Neural progenitor cell (in vitro differentiated cells): ENCODE data around the gene LIN28A. TPM values are rescaled to one million over a fixed set of nuclear protein-coding genes. Genes with fewer than 3 reads are reported as not detected.

Source experiments
- DNase-seq: peaks from one replicate; pipeline ENCODE4 v3.0.0-alpha.2; 2016; ENCODE audit warnings: low spot score
- H2AFZ ChIP-seq: fragments of 200-600 bp; sonication (generic); replicated peaks from 2 replicates; pipeline ENCODE4 v1.6.1; 2016; ENCODE audit warnings: antibody characterized with exemption
- H3F3A ChIP-seq: fragments of 200-600 bp; sonication (generic); 2 replicates; pipeline ENCODE4 v1.6.1; 2016; ENCODE audit warnings: antibody characterized with exemption, low read depth
- H3K27ac ChIP-seq: fragments of 200-600 bp; sonication (generic); 2 replicates; pipeline ENCODE4 v1.5.1; 2016; ENCODE audit warnings: mild to moderate bottlenecking
- H3K27me3 ChIP-seq: fragments of 200-600 bp; sonication (generic); 2 replicates; pipeline ENCODE4 v1.6.1; 2016; ENCODE audit warnings: mild to moderate bottlenecking, moderate library complexity
- H3K36me3 ChIP-seq: fragments of 200-600 bp; sonication (generic); 2 replicates; pipeline ENCODE4 v1.5.1; 2016
- H3K4me1 ChIP-seq: fragments of 200-600 bp; sonication (generic); 2 replicates; pipeline ENCODE4 v1.6.1; 2016; ENCODE audit warnings: mixed run types
- H3K4me2 ChIP-seq: fragments of 200-600 bp; sonication (generic); 2 replicates; pipeline ENCODE4 v1.6.1; 2016
- H3K4me3 ChIP-seq: fragments of 200-600 bp; sonication (generic); 2 replicates; pipeline ENCODE4 v1.5.1; 2016
- H3K79me2 ChIP-seq: fragments of 200-600 bp; sonication (generic); 2 replicates; pipeline ENCODE4 v1.6.1; 2016; ENCODE audit warnings: low read depth
- H3K9ac ChIP-seq: fragments of 200-600 bp; sonication (generic); 2 replicates; pipeline ENCODE4 v1.6.1; 2016
- H3K9me3 ChIP-seq: fragments of 200-600 bp; sonication (generic); 2 replicates; pipeline ENCODE4 v1.5.1; 2016; ENCODE audit warnings: low read depth
- H4K20me1 ChIP-seq: fragments of 200-600 bp; sonication (generic); 2 replicates; pipeline ENCODE4 v1.6.1; 2016; ENCODE audit warnings: low read depth
- H3K27ac Mint-ChIP-seq: 3 replicates; pipeline ENCODE4 v1.8.0; 2021; ENCODE audit warnings: mixed read lengths
- H3K27me3 Mint-ChIP-seq: 2 replicates; pipeline ENCODE4 v1.8.0; 2022; ENCODE audit warnings: low read depth, mild to moderate bottlenecking, inconsistent platforms, moderate library complexity, mixed read lengths; ENCODE audit not compliant: insufficient read depth
- H3K36me3 Mint-ChIP-seq: 3 replicates; pipeline ENCODE4 v1.8.0; 2021; ENCODE audit warnings: mixed read lengths
- H3K4me1 Mint-ChIP-seq: 3 replicates; pipeline ENCODE4 v1.8.0; 2021; ENCODE audit warnings: mixed read lengths
- H3K4me3 Mint-ChIP-seq: 3 replicates; pipeline ENCODE4 v1.8.0; 2021; ENCODE audit warnings: mild to moderate bottlenecking, moderate library complexity, mixed read lengths
- H3K9me3 Mint-ChIP-seq: 3 replicates; pipeline ENCODE4 v1.8.0; 2020; ENCODE audit warnings: mixed read lengths
- EZH2 ChIP-seq: fragments of 200-600 bp; sonication (generic); IDR thresholded peaks from 2 replicates; pipeline ENCODE4 v1.6.1; 2017; ENCODE audit warnings: antibody characterized with exemption, mild to moderate bottlenecking, moderate library complexity
- EZH2phosphoT487 ChIP-seq: fragments of 200-600 bp; sonication (generic); IDR thresholded peaks from 2 replicates; pipeline ENCODE4 v1.6.1; 2017; ENCODE audit warnings: antibody characterized with exemption
- total RNA-seq: library from RNA; depleted of rRNA; stranded (reverse); fragments of >200 nt; gene quantifications from 2 replicates; pipeline ENCODE4 v1.2.3, GENCODE V29; 2015; ENCODE audit warnings: low replicate concordance
- TF ChIP-seq, protein P1 (sequence below): fragments of 200-600 bp; sonication (generic); IDR thresholded peaks from 2 replicates; pipeline ENCODE4 v1.5.1; 2017; ENCODE audit warnings: antibody characterized with exemption, mild to moderate bottlenecking

Gene LIN28A
- total RNA-seq, 1 donor from 2014 or later, result 1,384 TPM

DNA sequence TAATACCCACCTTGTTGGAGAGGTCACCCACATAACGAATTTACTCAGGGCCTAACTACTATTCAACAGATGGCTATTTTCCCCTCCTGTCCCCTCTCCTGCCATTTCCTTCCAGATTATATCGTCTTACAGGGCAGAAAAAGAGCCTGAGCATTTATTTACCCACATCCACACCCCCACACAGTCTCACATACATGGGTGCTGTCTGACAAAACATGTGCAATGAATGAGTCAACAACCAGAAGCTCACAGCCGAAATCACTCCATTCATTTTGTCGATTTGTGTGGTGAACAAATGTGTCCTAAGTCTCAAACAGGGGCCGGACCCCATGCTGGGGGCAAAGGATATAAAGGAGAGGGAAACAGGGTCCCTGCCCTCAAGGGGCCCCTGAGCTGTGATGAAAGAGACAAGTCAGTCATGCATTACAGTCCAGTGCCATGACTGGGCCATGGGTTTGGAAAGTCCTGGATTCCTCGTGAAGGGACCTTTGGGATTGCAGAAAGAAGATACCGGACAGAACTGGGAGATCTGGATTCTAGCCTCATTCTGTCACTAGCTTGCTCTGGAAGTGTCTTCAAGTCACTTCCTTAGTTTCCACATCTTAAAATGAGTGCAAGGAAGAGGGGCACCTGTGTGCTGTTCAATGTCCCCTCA, 21.7 kb upstream of the LIN28A start:
- H3K4me2 ChIP-seq, result no peak overlapping the region
- Mint-ChIP-seq H3K36me3 (no peaks in the 10 kb centered on the region), H3K27me3 (peaks cover 8% of the 10 kb centered on the region), H3K4me3 (peak overlapping the region; percentile 35), H3K27ac (peak overlapping the region; percentile 70), H3K4me1 (peaks cover 45% of the 10 kb centered on the region), H3K9me3 (no peaks in the 10 kb centered on the region)
- H3K4me3 ChIP-seq, result no peak overlapping the region
- TF ChIP-seq EZH2phosphoT487, result no peak
- TF ChIP-seq EZH2, result no peak
- TF ChIP-seq, protein P1, sequence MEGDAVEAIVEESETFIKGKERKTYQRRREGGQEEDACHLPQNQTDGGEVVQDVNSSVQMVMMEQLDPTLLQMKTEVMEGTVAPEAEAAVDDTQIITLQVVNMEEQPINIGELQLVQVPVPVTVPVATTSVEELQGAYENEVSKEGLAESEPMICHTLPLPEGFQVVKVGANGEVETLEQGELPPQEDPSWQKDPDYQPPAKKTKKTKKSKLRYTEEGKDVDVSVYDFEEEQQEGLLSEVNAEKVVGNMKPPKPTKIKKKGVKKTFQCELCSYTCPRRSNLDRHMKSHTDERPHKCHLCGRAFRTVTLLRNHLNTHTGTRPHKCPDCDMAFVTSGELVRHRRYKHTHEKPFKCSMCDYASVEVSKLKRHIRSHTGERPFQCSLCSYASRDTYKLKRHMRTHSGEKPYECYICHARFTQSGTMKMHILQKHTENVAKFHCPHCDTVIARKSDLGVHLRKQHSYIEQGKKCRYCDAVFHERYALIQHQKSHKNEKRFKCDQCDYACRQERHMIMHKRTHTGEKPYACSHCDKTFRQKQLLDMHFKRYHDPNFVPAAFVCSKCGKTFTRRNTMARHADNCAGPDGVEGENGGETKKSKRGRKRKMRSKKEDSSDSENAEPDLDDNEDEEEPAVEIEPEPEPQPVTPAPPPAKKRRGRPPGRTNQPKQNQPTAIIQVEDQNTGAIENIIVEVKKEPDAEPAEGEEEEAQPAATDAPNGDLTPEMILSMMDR, result no peak
- no peaks in the 10 kb centered on the region for H3K9me3 ChIP-seq
- H3K27me3 ChIP-seq, result no peaks in the 10 kb centered on the region
- H4K20me1 ChIP-seq, result no peaks in the 10 kb centered on the region
- H3K27ac ChIP-seq, result no peak overlapping the region
- no peaks in the 10 kb centered on the region for H3K36me3 ChIP-seq
- H3K79me2 ChIP-seq, result no peaks in the 10 kb centered on the region
- H2AFZ ChIP-seq, result peak overlapping the region; percentile 18
- peaks cover 19% of the 10 kb centered on the region for H3K4me1 ChIP-seq
- H3K9ac ChIP-seq, result no peak overlapping the region
- DNase-seq, result no peak
- H3F3A ChIP-seq, result peaks cover 5% of the 10 kb centered on the region

GRCh38 chr1:26389604-26390247, 20.9 kb upstream of the LIN28A start:
- Histone ChIP-seq H3K36me3 (no peaks in the 10 kb centered on the region), H3K4me1 (peaks cover 19% of the 10 kb centered on the region), H3K9ac (no peak overlapping the region), H2AFZ (peak overlapping the region; percentile 18), H3K79me2 (no peaks in the 10 kb centered on the region), H3K4me3 (no peak overlapping the region), H3K27ac (no peak overlapping the region), H3F3A (peaks cover 5% of the 10 kb centered on the region), H3K27me3 (no peaks in the 10 kb centered on the region), H3K4me2 (no peak overlapping the region), H3K9me3 (no peaks in the 10 kb centered on the region), H4K20me1 (no peaks in the 10 kb centered on the region)
- H3K4me1 Mint-ChIP-seq, result peaks cover 45% of the 10 kb centered on the region
- peaks cover 8% of the 10 kb centered on the region for H3K27me3 Mint-ChIP-seq
- TF ChIP-seq, protein P1, result no peak
- no peak for TF ChIP-seq EZH2
- no peak for TF ChIP-seq EZH2phosphoT487
- no peaks in the 10 kb centered on the region for H3K9me3 Mint-ChIP-seq
- H3K36me3 Mint-ChIP-seq, result no peaks in the 10 kb centered on the region
- H3K27ac Mint-ChIP-seq, result no peak overlapping the region
- no peak overlapping the region for H3K4me3 Mint-ChIP-seq
- DNase-seq, result no peak

DNA sequence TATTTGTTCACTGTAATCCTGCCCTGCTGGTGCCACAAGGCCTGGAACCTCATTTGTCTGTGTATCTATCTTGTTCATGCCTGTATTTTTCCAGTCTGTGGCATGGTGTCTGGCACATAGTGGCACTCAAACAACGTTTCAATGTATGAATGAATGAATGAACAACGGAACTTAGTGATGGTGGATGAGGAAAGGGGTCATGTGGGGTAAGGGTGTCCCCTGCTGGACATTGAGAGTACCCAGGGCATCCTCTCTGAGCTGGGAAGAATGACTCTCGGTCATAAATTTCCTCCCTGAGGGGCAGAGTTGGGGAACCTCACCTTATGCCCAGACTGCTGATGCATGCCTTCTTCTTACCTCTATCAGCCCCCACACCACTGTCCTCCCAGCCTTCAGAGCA, 19.2 kb upstream of the LIN28A start:
- no peaks in the 10 kb centered on the region for H3K79me2 ChIP-seq
- H3K27me3 ChIP-seq, result no peaks in the 10 kb centered on the region
- Mint-ChIP-seq H3K36me3 (no peaks in the 10 kb centered on the region), H3K27ac (no peak overlapping the region), H3K27me3 (peaks cover 8% of the 10 kb centered on the region), H3K4me1 (peaks cover 42% of the 10 kb centered on the region), H3K9me3 (no peaks in the 10 kb centered on the region), H3K4me3 (no peak overlapping the region)
- H3K9me3 ChIP-seq, result no peaks in the 10 kb centered on the region
- H4K20me1 ChIP-seq, result no peaks in the 10 kb centered on the region
- no peak overlapping the region for H3K4me3 ChIP-seq
- H3K9ac ChIP-seq, result no peak overlapping the region
- H3K36me3 ChIP-seq, result no peaks in the 10 kb centered on the region
- no peak overlapping the region for H3K27ac ChIP-seq
- peak overlapping the region; percentile 53 for H2AFZ ChIP-seq
- peaks cover 19% of the 10 kb centered on the region for H3K4me1 ChIP-seq
- no peak for TF ChIP-seq EZH2
- TF ChIP-seq, protein P1, result peak; percentile 76
- H3K4me2 ChIP-seq, result no peak overlapping the region
- DNase-seq, result peak; percentile 67
- peaks cover 8% of the 10 kb centered on the region for H3F3A ChIP-seq
